Mesenchymal stem cell (in vitro differentiated cells and primary cell): ENCODE data around the gene RPL12.

ENCODE experiments used
- DNase-seq: peaks from one replicate; pipeline ENCODE4 v3.0.0-alpha.2; 2013
- H2AFZ ChIP-seq: one replicate; pipeline ENCODE4 v1.6.1; 2013; ENCODE audit warnings: low read depth, mild to moderate bottlenecking, control low read depth, inconsistent platforms, low read length, moderate library complexity
- H2AK5ac ChIP-seq: 2 replicates; pipeline ENCODE4 v1.6.1; 2013; ENCODE audit warnings: low read length, moderate library complexity, mild to moderate bottlenecking, inconsistent platforms; ENCODE audit not compliant: severe bottlenecking
- H2BK120ac ChIP-seq: one replicate; pipeline ENCODE4 v1.6.1; 2013; ENCODE audit warnings: low read depth, mild to moderate bottlenecking, inconsistent platforms, low read length, moderate library complexity
- H2BK12ac ChIP-seq, 2 experiments: one replicate each; pipeline ENCODE4 v1.6.1; 2013; ENCODE audit warnings: inconsistent platforms in 2 of 2, low read length in 2 of 2, mild to moderate bottlenecking in 2 of 2, moderate library complexity in 2 of 2, control low read depth in 1 of 2
- H2BK15ac ChIP-seq: one replicate; pipeline ENCODE4 v1.6.1; 2013; ENCODE audit warnings: mild to moderate bottlenecking, low read depth, inconsistent platforms; ENCODE audit not compliant: poor library complexity, severe bottlenecking
- H2BK5ac ChIP-seq: 2 replicates; pipeline ENCODE4 v1.6.1; 2013; ENCODE audit warnings: low read depth, mild to moderate bottlenecking, low read length, control low read depth, inconsistent platforms; ENCODE audit not compliant: poor library complexity, severe bottlenecking
- H3K14ac ChIP-seq, 2 experiments: one replicate each; pipeline ENCODE4 v1.6.1; 2013; ENCODE audit warnings: inconsistent platforms in 2 of 2, low read length in 2 of 2, control low read depth in 1 of 2, mild to moderate bottlenecking in 1 of 2, moderate library complexity in 1 of 2
- H3K18ac ChIP-seq, 2 experiments: one replicate each; pipeline ENCODE4 v1.6.1; 2013; ENCODE audit warnings: inconsistent platforms in 2 of 2, low read length in 2 of 2, control low read depth in 1 of 2, low read depth in 1 of 2, mild to moderate bottlenecking in 1 of 2
- H3K23ac ChIP-seq, 2 experiments: one replicate each; pipeline ENCODE4 v1.6.1; 2013; ENCODE audit warnings: inconsistent platforms in 2 of 2, low read length in 2 of 2, mild to moderate bottlenecking in 2 of 2, moderate library complexity in 2 of 2, control low read depth in 1 of 2
- H3K27ac ChIP-seq: 2 replicates; pipeline ENCODE4 v1.5.1; 2013; ENCODE audit warnings: mild to moderate bottlenecking, moderate library complexity, low read length, control low read depth, inconsistent platforms; ENCODE audit not compliant: poor library complexity, severe bottlenecking
- H3K27me3 ChIP-seq, 2 experiments: 2 replicates each; pipeline versions ENCODE4 v1.6.1 to v1.7.0; 2013; ENCODE audit warnings: low read length in 2 of 2, mild to moderate bottlenecking in 2 of 2, moderate library complexity in 2 of 2, control low read depth in 1 of 2, inconsistent platforms in 1 of 2; ENCODE audit not compliant: control insufficient read depth in 1 of 2, insufficient read depth in 1 of 2
- H3K36me3 ChIP-seq, 2 experiments: 2 replicates each; pipeline versions ENCODE4 v1.6.1 to v1.7.0; 2013; ENCODE audit warnings: low read length in 2 of 2, control low read depth in 1 of 2, inconsistent platforms in 1 of 2, low read depth in 1 of 2, mild to moderate bottlenecking in 1 of 2; ENCODE audit not compliant: insufficient read depth in 2 of 2, control insufficient read depth in 1 of 2
- H3K4ac ChIP-seq, 2 experiments: one replicate each; pipeline ENCODE4 v1.6.1; 2013; ENCODE audit warnings: inconsistent platforms in 2 of 2, low read length in 2 of 2, mild to moderate bottlenecking in 2 of 2, moderate library complexity in 2 of 2, control low read depth in 1 of 2, low read depth in 1 of 2
- H3K4me1 ChIP-seq: 2 replicates; pipeline ENCODE4 v1.6.1; 2013; ENCODE audit warnings: low read depth, low read length, control low read depth; ENCODE audit not compliant: control insufficient read depth, insufficient read depth
- H3K4me2 ChIP-seq: 2 replicates; pipeline ENCODE4 v1.6.1; 2013; ENCODE audit warnings: low read length, mild to moderate bottlenecking, inconsistent platforms; ENCODE audit not compliant: poor library complexity, severe bottlenecking
- H3K4me3 ChIP-seq, 2 experiments: 2 replicates each; pipeline versions ENCODE4 v1.5.1 to v1.7.0; 2013; ENCODE audit warnings: low read length in 2 of 2, mild to moderate bottlenecking in 2 of 2, control low read depth in 1 of 2, low read depth in 1 of 2; ENCODE audit not compliant: insufficient read depth in 1 of 2
- H3K79me1 ChIP-seq: replicated peaks from 2 replicates; pipeline ENCODE4 v1.6.1; 2013; ENCODE audit warnings: mild to moderate bottlenecking, control low read depth, low read length, inconsistent platforms; ENCODE audit not compliant: poor library complexity, severe bottlenecking
- H3K9ac ChIP-seq: 2 replicates; pipeline ENCODE4 v1.7.0; 2013; ENCODE audit warnings: mild to moderate bottlenecking, low read length, moderate library complexity
- H3K9me3 ChIP-seq: 2 replicates; pipeline ENCODE4 v1.7.0; 2013; ENCODE audit warnings: mild to moderate bottlenecking, low read length; ENCODE audit not compliant: control insufficient read depth
- H4K8ac ChIP-seq: one replicate; pipeline ENCODE4 v1.6.1; 2013; ENCODE audit warnings: inconsistent platforms, mild to moderate bottlenecking, low read length, moderate library complexity
- H4K91ac ChIP-seq: one replicate; pipeline ENCODE4 v1.6.1; 2013; ENCODE audit warnings: mild to moderate bottlenecking, low read length, inconsistent platforms
- WGBS: methylation state at CpG from one replicate; pipeline ENCODE4 v1.1.7; 2013; ENCODE audit warnings: mixed read lengths; 5-methylcytosine and 5-hydroxymethylcytosine counted together

RPL12 gene

GRCh38 chr9:127415141-127415540, 36.1 kb downstream of the RPL12 start:
- H3K4ac ChIP-seq: no peak overlapping the region
- no peak overlapping the region for H2BK5ac ChIP-seq
- no peak overlapping the region for H3K18ac ChIP-seq
- no peaks in the 10 kb centered on the region for H3K9me3 ChIP-seq
- no peak overlapping the region for H2BK15ac ChIP-seq
- no peak overlapping the region for H4K8ac ChIP-seq
- no peak overlapping the region for H2BK120ac ChIP-seq
- H3K79me1 ChIP-seq: no peaks in the 10 kb centered on the region
- no peak overlapping the region for H3K9ac ChIP-seq
- 84% methylated on average over 3 of the region's 4 CpGs for WGBS
- no peak overlapping the region for H2AFZ ChIP-seq
- H3K27me3 ChIP-seq: peaks cover 0 to 67% of the 10 kb centered on the region in 2 experiments
- no peak overlapping the region for H4K91ac ChIP-seq
- no peak overlapping the region for H3K4me2 ChIP-seq
- H3K14ac ChIP-seq: no peak overlapping the region
- no peak overlapping the region for H3K4me3 ChIP-seq
- H3K27ac ChIP-seq: no peak overlapping the region
- H2BK12ac ChIP-seq: no peak overlapping the region
- no peak overlapping the region for H3K23ac ChIP-seq
- no peak for DNase-seq
- H2AK5ac ChIP-seq: no peak overlapping the region
- peaks cover 0 to 4% of the 10 kb centered on the region in 2 experiments for H3K36me3 ChIP-seq
- H3K4me1 ChIP-seq: no peaks in the 10 kb centered on the region

- no peak for DNase-seq
- H3K9ac ChIP-seq: no peak overlapping the region
- no peak overlapping the region for H2BK15ac ChIP-seq
- H3K4me1 ChIP-seq: peaks cover 11% of the 10 kb centered on the region
- no peak overlapping the region for H3K4me2 ChIP-seq
- H3K9me3 ChIP-seq: no peaks in the 10 kb centered on the region
- no peak overlapping the region for H2BK120ac ChIP-seq
- no peak overlapping the region for H3K14ac ChIP-seq
- no peak overlapping the region for H2BK12ac ChIP-seq
- H3K4me3 ChIP-seq: no peak overlapping the region
- H3K18ac ChIP-seq: no peak overlapping the region
- H3K79me1 ChIP-seq: no peaks in the 10 kb centered on the region
- H2AK5ac ChIP-seq: no peak overlapping the region
- no peak overlapping the region for H2AFZ ChIP-seq
- no peak overlapping the region for H4K91ac ChIP-seq
- H3K27ac ChIP-seq: no peak overlapping the region
- no peak overlapping the region for H4K8ac ChIP-seq
- H3K23ac ChIP-seq: no peak overlapping the region
- H3K27me3 ChIP-seq: peaks cover 0 to 68% of the 10 kb centered on the region in 2 experiments
- no peak overlapping the region for H2BK5ac ChIP-seq
- H3K36me3 ChIP-seq: peaks cover 0 to 7% of the 10 kb centered on the region in 2 experiments
- 93% methylated on average over 3 of the region's 4 CpGs for WGBS
- no peak overlapping the region for H3K4ac ChIP-seq
These were observed 40.1 kb downstream of the RPL12 start for GRCh38 chr9:127411122-127411521.

GRCh38 chr9:127407492-127407843, 43.7 kb downstream of the RPL12 start:
- no peak for DNase-seq
- H3K4ac ChIP-seq: no peak overlapping the region
- H3K4me2 ChIP-seq: peak overlapping the region; percentile 9
- no peak overlapping the region for H3K27ac ChIP-seq
- no peak overlapping the region for H3K4me3 ChIP-seq
- H2AFZ ChIP-seq: no peak overlapping the region
- H2BK12ac ChIP-seq: no peak overlapping the region
- peaks cover 1% of the 10 kb centered on the region for H3K79me1 ChIP-seq
- H3K9ac ChIP-seq: no peak overlapping the region
- H2AK5ac ChIP-seq: no peak overlapping the region
- no peak overlapping the region for H3K23ac ChIP-seq
- no peaks in the 10 kb centered on the region for H3K9me3 ChIP-seq
- H4K91ac ChIP-seq: no peak overlapping the region
- peaks cover 11% of the 10 kb centered on the region for H3K4me1 ChIP-seq
- H2BK120ac ChIP-seq: no peak overlapping the region
- WGBS: 95% methylated on average over 6 of the region's 6 CpGs
- H4K8ac ChIP-seq: no peak overlapping the region
- peaks cover 0 to 38% of the 10 kb centered on the region in 2 experiments for H3K36me3 ChIP-seq
- no peak overlapping the region for H2BK15ac ChIP-seq
- no peak overlapping the region for H2BK5ac ChIP-seq
- no peak overlapping the region for H3K14ac ChIP-seq
- peaks cover 0 to 77% of the 10 kb centered on the region in 2 experiments for H3K27me3 ChIP-seq
- H3K18ac ChIP-seq: no peak overlapping the region

- Histone ChIP-seq H4K91ac (no peak overlapping the region), H3K27me3 (peaks cover 0 to 77% of the 10 kb centered on the region in 2 experiments), H3K18ac (no peak overlapping the region), H2BK120ac (no peak overlapping the region), H2AFZ (no peak overlapping the region), H3K14ac (no peak overlapping the region), H3K23ac (no peak overlapping the region), H3K4me2 (peak overlapping the region; percentile 9), H3K9ac (no peak overlapping the region), H2AK5ac (no peak overlapping the region), H3K4me1 (peaks cover 11% of the 10 kb centered on the region), H3K27ac (no peak overlapping the region), H2BK15ac (no peak overlapping the region), H4K8ac (no peak overlapping the region), H3K4me3 (no peak overlapping the region), H2BK5ac (no peak overlapping the region), H3K79me1 (peaks cover 1% of the 10 kb centered on the region), H3K9me3 (no peaks in the 10 kb centered on the region), H3K36me3 (peaks cover 0 to 44% of the 10 kb centered on the region in 2 experiments), H3K4ac (no peak overlapping the region), H2BK12ac (no peak overlapping the region)
- no peak for DNase-seq
- 67% methylated on average over 13 of the region's 13 CpGs for WGBS
These were observed 44.3 kb downstream of the RPL12 start for GRCh38 chr9:127406799-127407491.
